Esophagus muscularis mucosa (tissue), 4 donors: ENCODE measurements around the gene SAMD4A. TPM values are rescaled to one million over a fixed set of nuclear protein-coding genes. Genes with fewer than 3 reads are reported as not detected.

ENCODE experiments used
- DNase-seq: peaks from one replicate; pipeline ENCODE4 v3.0.0-alpha.2; 2017; ENCODE audit errors: extremely low spot score
- H3K27ac ChIP-seq, 4 donors: fragments of 200-600 bp; sonication (generic); replicated peaks in 1 of 4; 1 replicate in 3 of 4; 2 replicates in 1 of 4; pipeline ENCODE4 v1.5.1; 2016 to 2019; ENCODE audit warnings: mild to moderate bottlenecking in 1 of 4
- H3K27me3 ChIP-seq, 4 donors: fragments of 200-600 bp; sonication (generic); one replicate each; pipeline versions ENCODE4 v1.5.1 to v1.6.0; 2016 to 2019
- H3K36me3 ChIP-seq, 4 donors: fragments of 200-600 bp; sonication (generic); one replicate each; pipeline ENCODE4 v1.5.1; 2016 to 2019
- H3K4me1 ChIP-seq, 4 donors: fragments of 200-600 bp; sonication (generic); one replicate each; pipeline ENCODE4 v1.5.1; 2016 to 2019
- H3K4me3 ChIP-seq, 4 donors: fragments of 200-600 bp; sonication (generic); 1 replicate in 2 of 4; 2 replicates in 2 of 4; pipeline ENCODE4 v1.5.1; 2016 to 2019; ENCODE audit warnings: mild to moderate bottlenecking in 4 of 4, moderate library complexity in 1 of 4
- H3K9me3 ChIP-seq, 4 donors: fragments of 200-600 bp; sonication (generic); 1 replicate in 3 of 4; 2 replicates in 1 of 4; pipeline ENCODE4 v1.5.1; 2016 to 2019
- EP300 ChIP-seq: sonication (generic); formaldehyde crosslinking; IDR thresholded peaks from one replicate; pipeline ENCODE4 v1.6.1; 2017; ENCODE audit warnings: antibody characterized with exemption
- POLR2A ChIP-seq: fragments of 450-650 bp; IDR thresholded peaks from one replicate; pipeline ENCODE4 v1.6.1; 2017; ENCODE audit warnings: antibody characterized with exemption, moderate library complexity, mild to moderate bottlenecking, low read depth
- POLR2AphosphoS5 ChIP-seq, 2 donors: sonication (generic); formaldehyde crosslinking; IDR thresholded peaks; one replicate each; pipeline ENCODE4 v1.6.1; 2017; ENCODE audit warnings: antibody characterized with exemption in 2 of 2
- WGBS: methylation state at CpG from one replicate; pipeline ENCODE4 v1.1.5; 2018; 5-methylcytosine and 5-hydroxymethylcytosine counted together
- intact Hi-C: fragments of 100-400 bp; cut with DNase I; formaldehyde crosslinking; loops from one replicate; pipeline ENCODE4 v1.15.1; 2023
- total RNA-seq, 4 donors: library from RNA; depleted of rRNA; stranded (reverse); fragments of >200 nt; gene quantifications; one replicate each; pipeline versions ENCODE4 v1.1.0 to v1.2.1, GENCODE V29; 2016
- TF ChIP-seq, protein P1 (sequence below), 3 experiments: fragments of 200-600 bp in 2 of 3; fragments of 450-650 bp in 1 of 3; sonication (generic) in 2 of 3; IDR thresholded peaks; one replicate each; pipeline ENCODE4 v1.5.1; 2017 to 2019; ENCODE audit warnings: antibody characterized with exemption in 3 of 3, mild to moderate bottlenecking in 2 of 3, moderate library complexity in 1 of 3

Gene SAMD4A
- total RNA-seq, 4 donors from 2014 or later, result 76.8 to 123 (median 97.0) TPM

- Histone ChIP-seq H3K27me3 (no peaks in the 10 kb centered on the region), H3K4me1 (peaks cover 31 to 50% (median 41%) of the 10 kb centered on the region in 4 donors), H3K4me3 (no peak overlapping the region), H3K36me3 (peaks cover 0 to 12% (median 9%) of the 10 kb centered on the region in 4 donors), H3K27ac (no peak overlapping the region), H3K9me3 (no peaks in the 10 kb centered on the region)
- WGBS, result 89% methylated on average over 5 of the region's 5 CpGs
- no peak for DNase-seq
- no peak for TF ChIP-seq POLR2AphosphoS5 (IDR thresholded peaks at IDR 0.05)
- no peak for TF ChIP-seq POLR2A
- TF ChIP-seq, protein P1, sequence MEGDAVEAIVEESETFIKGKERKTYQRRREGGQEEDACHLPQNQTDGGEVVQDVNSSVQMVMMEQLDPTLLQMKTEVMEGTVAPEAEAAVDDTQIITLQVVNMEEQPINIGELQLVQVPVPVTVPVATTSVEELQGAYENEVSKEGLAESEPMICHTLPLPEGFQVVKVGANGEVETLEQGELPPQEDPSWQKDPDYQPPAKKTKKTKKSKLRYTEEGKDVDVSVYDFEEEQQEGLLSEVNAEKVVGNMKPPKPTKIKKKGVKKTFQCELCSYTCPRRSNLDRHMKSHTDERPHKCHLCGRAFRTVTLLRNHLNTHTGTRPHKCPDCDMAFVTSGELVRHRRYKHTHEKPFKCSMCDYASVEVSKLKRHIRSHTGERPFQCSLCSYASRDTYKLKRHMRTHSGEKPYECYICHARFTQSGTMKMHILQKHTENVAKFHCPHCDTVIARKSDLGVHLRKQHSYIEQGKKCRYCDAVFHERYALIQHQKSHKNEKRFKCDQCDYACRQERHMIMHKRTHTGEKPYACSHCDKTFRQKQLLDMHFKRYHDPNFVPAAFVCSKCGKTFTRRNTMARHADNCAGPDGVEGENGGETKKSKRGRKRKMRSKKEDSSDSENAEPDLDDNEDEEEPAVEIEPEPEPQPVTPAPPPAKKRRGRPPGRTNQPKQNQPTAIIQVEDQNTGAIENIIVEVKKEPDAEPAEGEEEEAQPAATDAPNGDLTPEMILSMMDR (IDR thresholded peaks at IDR 0.05), result no peak
- no peak for TF ChIP-seq EP300
- intact Hi-C loops, result no loop called here
These were observed 135.6 kb downstream of the SAMD4A start for GRCh38 chr14:54702492-54702891.

- WGBS, result 100% methylated on average over 4 of the region's 5 CpGs
- Histone ChIP-seq H3K36me3 (peaks cover 0 to 12% (median 9%) of the 10 kb centered on the region in 4 donors), H3K4me3 (no peak overlapping the region), H3K27ac (no peak overlapping the region), H3K9me3 (no peaks in the 10 kb centered on the region), H3K4me1 (peaks cover 27 to 52% (median 41%) of the 10 kb centered on the region in 4 donors), H3K27me3 (no peaks in the 10 kb centered on the region)
- no peak for TF ChIP-seq EP300
- no peak for TF ChIP-seq POLR2AphosphoS5 (IDR thresholded peaks at IDR 0.05)
- TF ChIP-seq, protein P1 (IDR thresholded peaks at IDR 0.05), result no peak
- TF ChIP-seq POLR2A, result no peak
- no peak for DNase-seq
- intact Hi-C loops, result no loop called here
These were observed 136.2 kb downstream of the SAMD4A start for GRCh38 chr14:54703082-54703481.

DNA sequence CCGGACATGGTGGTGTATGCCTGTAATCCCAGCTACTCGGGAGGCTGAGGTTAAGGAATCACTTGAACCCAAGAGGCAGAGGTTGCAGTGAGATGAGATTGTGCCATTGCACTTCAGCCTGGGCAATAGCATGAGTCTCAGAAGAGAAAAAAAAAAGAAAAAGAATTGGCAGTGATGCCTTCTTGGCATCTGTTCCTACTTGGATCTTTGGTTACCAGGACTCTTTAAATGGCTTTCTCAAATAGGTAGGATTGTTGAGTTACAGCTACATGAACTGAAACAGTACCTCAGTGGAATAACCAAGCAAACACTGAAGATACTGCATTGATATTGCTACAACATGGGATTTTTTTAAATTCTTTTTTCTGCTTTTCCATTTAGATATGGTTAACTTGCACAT, 136.8 kb downstream of the SAMD4A start:
- DNase-seq, result no peak
- Histone ChIP-seq H3K9me3 (no peaks in the 10 kb centered on the region), H3K4me1 (peaks cover 21 to 51% (median 38%) of the 10 kb centered on the region in 4 donors), H3K27me3 (no peaks in the 10 kb centered on the region), H3K4me3 (no peak overlapping the region), H3K27ac (no peak overlapping the region), H3K36me3 (peaks cover 0 to 12% (median 9%) of the 10 kb centered on the region in 4 donors)
- intact Hi-C loops, result no loop called here
- TF ChIP-seq POLR2A (no peak), POLR2AphosphoS5 (IDR thresholded peaks at IDR 0.05) (no peak), EP300 (no peak)
- TF ChIP-seq, protein P1 (IDR thresholded peaks at IDR 0.05), result no peak
- 83% methylated on average over 2 of the region's 2 CpGs for WGBS

- Histone ChIP-seq H3K4me3 (no peak overlapping the region), H3K27ac (no peak overlapping the region), H3K36me3 (peaks cover 0 to 12% (median 9%) of the 10 kb centered on the region in 4 donors), H3K27me3 (no peaks in the 10 kb centered on the region), H3K4me1 (peaks cover 14 to 49% (median 36%) of the 10 kb centered on the region in 4 donors), H3K9me3 (no peaks in the 10 kb centered on the region)
- intact Hi-C loops, result no loop called here
- DNase-seq, result no peak
- no peak for TF ChIP-seq POLR2AphosphoS5 (IDR thresholded peaks at IDR 0.05)
- 96% methylated on average over 2 of the region's 2 CpGs for WGBS
These were observed 137.8 kb downstream of the SAMD4A start for GRCh38 chr14:54704768-54705167.

GRCh38 chr14:54706769-54707168, 139.8 kb downstream of the SAMD4A start:
- Histone ChIP-seq H3K27ac (no peak overlapping the region), H3K36me3 (peaks cover 0 to 12% (median 9%) of the 10 kb centered on the region in 4 donors), H3K4me1 (peaks cover 20 to 52% (median 38%) of the 10 kb centered on the region in 4 donors), H3K4me3 (no peak overlapping the region), H3K9me3 (no peaks in the 10 kb centered on the region), H3K27me3 (no peaks in the 10 kb centered on the region)
- no peak for DNase-seq
- intact Hi-C loops, result no loop called here
- TF ChIP-seq EP300, result no peak
- TF ChIP-seq POLR2A, result no peak
- TF ChIP-seq, protein P1 (IDR thresholded peaks at IDR 0.05), result no peak
- no peak for TF ChIP-seq POLR2AphosphoS5 (IDR thresholded peaks at IDR 0.05)
- WGBS, result 78% methylated on average over 2 of the region's 2 CpGs
